Omental fat pad (tissue), 4 donors: ENCODE measurements around the gene UNC45A. TPM values are rescaled to one million over a fixed set of nuclear protein-coding genes. Genes with fewer than 3 reads are reported as not detected.

Experiments used
- ATAC-seq: fragments of 150-250 bp; one replicate; pipeline ENCODE4 v1.9.1; 2016; ENCODE audit warnings: mild to moderate bottlenecking, moderate library complexity; ENCODE audit not compliant: low FRiP score
- DNase-seq: peaks from one replicate; pipeline ENCODE4 v3.0.0-alpha.2; 2019; ENCODE audit warnings: low spot score
- CTCF ChIP-seq, 3 donors: fragments of 450-650 bp; IDR thresholded peaks; one replicate each; pipeline ENCODE4 v1.5.1; 2016 to 2017; ENCODE audit warnings: antibody characterized with exemption in 3 of 3, mild to moderate bottlenecking in 3 of 3, moderate library complexity in 2 of 3
- total RNA-seq, 4 donors: library from RNA; depleted of rRNA; stranded (reverse); fragments of >200 nt; gene quantifications; one replicate each; pipeline ENCODE4 v1.1.0, GENCODE V29; 2016

UNC45A gene
- total RNA-seq, 4 donors from 2014 or later, result 40.8 to 61.5 (median 48.8) TPM

GRCh38 chr15:90972133-90972532 is 37.0 kb downstream of the UNC45A start:
- ATAC-seq, result no peak
- TF ChIP-seq CTCF (IDR thresholded peaks at IDR 0.05), result no peak
- no peak for DNase-seq

GRCh38 chr15:90974216-90974615 is 39.1 kb downstream of the UNC45A start:
- ATAC-seq, result no peak

GRCh38 chr15:90979582-90979981 is 44.5 kb downstream of the UNC45A start:
- no peak for ATAC-seq
- TF ChIP-seq CTCF (IDR thresholded peaks at IDR 0.05), result no peak
- no peak for DNase-seq

More at GRCh38 chr15:90974216-90974615, 39.1 kb downstream of the UNC45A start:
- no peak for DNase-seq
- no peak for TF ChIP-seq CTCF (IDR thresholded peaks at IDR 0.05)

GRCh38 chr15:90981681-90982080 is 46.6 kb downstream of the UNC45A start:
- no peak for DNase-seq
- no peak for TF ChIP-seq CTCF (IDR thresholded peaks at IDR 0.05)
- ATAC-seq, result no peak

GRCh38 chr15:90982135-90982534 is 47.0 kb downstream of the UNC45A start:
- ATAC-seq, result no peak
- TF ChIP-seq CTCF (IDR thresholded peaks at IDR 0.05), result no peak
- DNase-seq, result no peak

- no peak for ATAC-seq
- TF ChIP-seq CTCF (IDR thresholded peaks at IDR 0.05), result no peak
- no peak for DNase-seq
Measured at GRCh38 chr15:90986790-90987507, 51.9 kb downstream of the UNC45A start.

GRCh38 chr15:90987561-90988141 is 52.6 kb downstream of the UNC45A start:
- DNase-seq (no peak), ATAC-seq (no peak)
- no peak for TF ChIP-seq CTCF (IDR thresholded peaks at IDR 0.05)
